HG02870 (cell line): ENCODE data around the gene HOXA13.

Experiments
- ATAC-seq: cut with Tn5 transposase; IDR thresholded peaks from one replicate; pipeline ENCODE4 v1.9.1; 2021; ENCODE audit warnings: mild to moderate bottlenecking, moderate library complexity; ENCODE audit not compliant: unreplicated experiment

Gene HOXA13

DNA sequence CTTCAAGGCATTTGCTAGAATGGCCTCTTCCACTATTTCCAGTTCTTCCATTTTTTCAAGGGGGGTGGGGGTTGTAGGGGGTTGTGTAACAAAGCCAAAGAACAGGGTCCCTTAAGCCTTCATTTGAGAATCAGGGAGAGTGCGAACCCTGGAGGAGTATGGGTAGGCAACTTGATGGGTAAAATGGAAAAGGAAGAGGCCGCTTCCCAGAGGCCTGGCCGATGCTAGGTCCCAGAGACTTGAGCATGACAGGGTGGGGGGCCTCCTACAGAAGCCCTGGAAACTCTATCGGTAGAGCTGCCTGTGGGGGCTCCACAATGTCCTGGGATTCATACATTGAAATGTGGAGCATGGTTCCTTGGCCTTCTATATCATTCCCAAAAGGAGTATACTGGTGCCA lies 9.1 kb upstream of the HOXA13 start:
- no peak for ATAC-seq

DNA sequence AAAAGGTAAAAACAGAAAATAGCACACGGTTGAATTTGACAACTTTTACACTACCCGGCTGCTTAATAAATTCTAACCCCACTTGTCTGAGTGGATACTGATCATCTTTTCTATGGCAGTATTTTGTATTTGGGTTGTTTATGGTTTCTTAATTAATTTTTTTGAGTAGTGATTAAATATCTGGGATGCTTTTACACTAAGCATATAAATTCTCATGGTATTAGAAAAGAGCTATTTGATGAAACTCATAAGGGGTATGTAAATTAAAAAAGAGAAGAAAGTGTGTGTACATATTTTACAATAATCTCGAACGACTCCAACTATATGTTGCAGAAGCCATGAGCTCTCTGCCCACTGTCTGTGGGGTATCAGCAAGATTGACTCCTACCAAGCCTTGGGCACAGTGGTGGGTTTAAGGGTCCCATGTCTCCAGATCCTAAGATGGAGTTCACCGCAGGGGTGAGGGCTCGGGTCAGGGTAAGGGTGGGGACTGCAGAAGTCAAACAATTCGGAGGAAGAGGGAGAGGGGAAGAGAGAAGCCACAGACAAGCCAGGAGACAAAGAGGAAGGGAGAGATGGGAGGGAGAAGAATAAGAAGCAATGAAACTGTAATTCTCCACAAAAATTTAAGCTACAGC lies 7.6 kb upstream of the HOXA13 start:
- no peak for ATAC-seq

DNA sequence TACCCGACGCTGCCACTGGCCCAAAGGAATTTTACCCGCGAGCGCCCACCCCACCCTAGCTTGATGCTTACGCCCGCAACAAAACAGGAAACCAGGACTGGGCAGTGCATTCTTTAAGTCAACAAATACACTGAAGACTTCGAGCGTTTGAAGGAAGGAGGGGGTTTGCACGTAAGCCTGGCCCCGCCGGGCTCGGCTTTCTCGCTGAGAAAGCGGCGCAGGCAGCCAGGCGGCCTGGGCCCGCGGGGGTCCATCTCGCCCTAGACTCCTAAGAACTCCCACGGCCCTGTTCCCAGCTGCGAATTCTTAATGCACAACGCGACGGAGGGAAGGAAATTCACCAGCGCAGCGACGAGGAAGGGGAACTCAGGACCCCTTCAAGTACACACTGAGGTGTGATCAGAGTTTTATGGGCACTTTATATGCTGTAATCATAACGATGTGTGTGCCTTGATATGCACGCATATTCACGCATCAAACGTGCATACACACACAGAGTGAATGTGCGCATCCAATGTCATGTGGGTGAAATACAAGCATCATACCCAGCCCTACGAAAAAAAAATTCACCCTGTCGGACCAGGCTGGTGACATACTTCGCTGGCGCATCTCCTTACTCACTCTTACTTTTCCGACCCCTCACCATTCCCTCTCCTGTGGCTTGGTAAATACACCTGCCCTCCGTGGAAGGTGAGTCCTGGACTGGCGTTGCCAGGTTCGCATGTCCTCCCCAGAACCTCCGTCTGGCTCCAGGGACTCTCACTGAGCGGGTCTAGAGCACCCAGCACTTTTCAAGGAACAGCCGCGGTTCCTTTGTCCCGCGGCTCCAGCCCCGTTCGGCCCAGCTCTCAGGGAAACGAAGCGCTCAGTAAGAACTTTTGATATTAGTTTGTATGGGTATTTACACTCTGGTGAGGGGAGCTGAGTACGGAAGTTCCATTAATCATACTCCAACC lies 5.7 kb upstream of the HOXA13 start:
- no peak for ATAC-seq

DNA sequence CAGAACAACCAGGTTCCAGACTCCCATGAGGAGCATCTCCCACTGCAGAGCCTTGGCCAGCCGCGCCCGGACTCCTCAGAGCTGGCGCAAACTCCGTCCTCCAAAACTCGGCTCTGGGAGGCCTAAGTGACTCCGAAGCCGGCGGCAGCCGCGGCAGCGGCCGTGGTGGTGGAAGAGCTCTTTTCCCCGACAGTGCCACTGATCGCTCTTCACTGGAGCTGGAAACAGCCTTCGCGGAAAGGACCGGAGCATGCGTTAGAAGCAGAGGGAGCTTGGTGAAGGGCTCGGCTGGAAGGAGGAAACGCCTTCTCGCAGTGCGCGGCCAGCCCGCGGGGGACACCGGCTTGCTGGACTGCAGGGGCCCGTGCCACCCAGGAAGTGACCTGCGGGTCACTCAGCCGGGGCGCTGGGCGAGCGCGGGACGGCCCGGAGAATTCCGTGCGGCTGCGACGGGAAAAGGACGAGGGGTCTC lies 5.0 kb upstream of the HOXA13 start:
- no peak for ATAC-seq

DNA sequence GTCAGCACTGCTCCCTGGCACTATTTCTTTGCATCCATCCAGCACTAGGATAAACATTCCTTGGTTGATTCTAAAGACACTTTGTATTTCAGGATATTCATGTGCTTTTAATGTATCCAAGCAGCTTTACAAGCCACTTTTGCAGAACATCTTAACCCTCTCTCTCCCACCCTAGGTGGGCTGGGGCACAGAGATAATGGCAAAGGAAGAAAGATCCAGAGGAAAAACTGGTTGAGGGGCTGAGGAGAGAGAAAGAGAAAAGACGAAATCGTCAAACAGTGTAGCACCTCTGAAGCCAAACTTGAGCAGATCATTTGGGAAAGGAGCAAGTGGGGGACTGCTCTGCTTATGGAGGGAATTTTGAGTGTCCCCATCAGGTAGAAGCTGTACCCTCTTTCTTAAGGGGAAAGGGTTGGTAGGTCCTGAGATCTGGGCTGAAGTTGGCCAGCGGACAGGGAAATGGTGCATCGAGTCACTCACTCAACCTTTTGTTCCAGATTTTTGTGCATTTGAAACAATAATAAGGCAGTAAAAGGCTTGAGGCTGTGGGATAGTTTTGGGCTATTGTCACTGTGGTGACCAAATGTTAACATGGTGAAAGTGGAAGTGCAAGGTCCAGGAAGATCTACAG lies 4.2 kb upstream of the HOXA13 start:
- no peak for ATAC-seq

DNA sequence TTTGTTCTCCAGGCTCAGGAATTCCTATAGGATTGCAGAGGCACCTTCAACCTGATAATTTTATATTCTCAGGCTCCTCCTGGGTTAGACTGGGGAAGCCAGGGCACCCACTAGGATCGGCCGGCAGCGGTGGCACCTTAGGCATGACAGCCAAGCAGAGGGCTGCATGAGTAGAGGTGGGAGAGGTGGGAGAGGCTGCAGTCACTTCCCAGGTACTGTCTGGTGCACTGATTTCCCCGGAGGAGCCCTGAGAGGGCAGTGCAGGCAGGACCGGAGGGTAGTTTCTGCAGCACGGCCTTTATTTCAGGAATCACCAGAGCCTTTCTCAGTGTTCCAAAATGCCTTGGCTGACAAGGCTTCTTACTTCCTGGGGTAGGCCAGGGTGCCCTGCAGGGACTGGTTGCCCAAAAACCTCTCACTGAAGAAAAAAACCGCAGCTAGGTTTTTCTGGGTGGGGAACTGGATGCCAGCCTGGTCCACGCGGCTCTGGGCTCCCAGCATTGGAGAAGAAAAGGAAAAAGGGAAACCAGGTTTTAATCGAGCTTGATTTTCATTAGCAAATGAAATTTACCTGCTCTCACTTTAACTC lies 3.6 kb upstream of the HOXA13 start:
- no peak for ATAC-seq

DNA sequence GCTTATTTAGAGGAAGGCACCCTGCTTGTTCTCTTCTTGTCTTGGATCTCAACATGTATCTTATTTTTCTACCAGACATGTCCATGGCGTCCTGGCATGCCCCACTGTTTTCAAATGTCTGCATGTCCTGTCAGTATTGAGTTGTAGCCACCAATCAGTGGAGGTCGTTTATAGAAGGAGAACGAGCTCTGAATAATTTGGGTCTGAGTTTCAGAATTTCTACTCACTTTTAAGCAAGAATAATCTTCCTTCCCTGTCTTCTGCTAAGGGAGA lies 2.9 kb upstream of the HOXA13 start:
- ATAC-seq: no peak

DNA sequence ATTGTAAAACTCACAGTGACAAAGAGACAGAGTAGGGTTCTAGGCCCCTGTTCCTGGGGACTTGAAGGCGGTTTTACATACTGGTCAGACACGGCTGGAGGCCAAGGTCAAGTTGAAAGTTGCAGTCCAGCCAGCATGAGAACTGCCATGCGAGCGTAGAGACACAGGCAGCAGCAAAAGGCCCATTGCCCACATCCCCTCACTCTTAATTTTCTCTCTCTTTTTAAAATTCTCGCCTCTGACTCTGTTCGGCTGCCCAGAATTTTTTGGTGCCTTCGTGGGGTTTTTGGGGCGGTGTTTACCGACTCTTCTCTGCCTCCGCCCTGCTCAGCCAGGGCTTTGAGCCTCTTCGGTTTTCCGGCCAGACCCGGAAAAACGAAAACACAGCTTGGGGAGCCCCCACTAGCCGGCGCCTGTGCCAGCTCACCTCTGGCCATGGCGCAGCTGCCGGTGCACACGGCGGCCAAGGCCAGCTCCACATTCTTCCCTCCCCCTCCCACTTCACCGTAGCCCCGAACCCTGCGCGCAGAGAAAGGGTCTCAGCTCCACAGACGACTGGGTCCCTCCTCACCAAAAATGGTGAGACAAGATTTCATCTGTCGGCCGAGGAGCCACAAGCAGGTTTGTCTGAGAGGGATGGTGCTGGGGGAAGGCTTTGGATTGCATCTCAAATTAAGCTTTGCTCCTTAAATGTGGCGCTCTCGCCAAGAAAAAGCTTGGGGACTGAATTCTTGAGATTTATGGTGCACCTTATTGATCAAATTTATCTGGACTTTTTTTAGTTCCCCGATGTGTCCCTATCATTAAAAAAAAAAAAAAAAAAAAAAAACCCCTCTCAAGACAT lies 2.3 kb upstream of the HOXA13 start:
- ATAC-seq: no peak

DNA sequence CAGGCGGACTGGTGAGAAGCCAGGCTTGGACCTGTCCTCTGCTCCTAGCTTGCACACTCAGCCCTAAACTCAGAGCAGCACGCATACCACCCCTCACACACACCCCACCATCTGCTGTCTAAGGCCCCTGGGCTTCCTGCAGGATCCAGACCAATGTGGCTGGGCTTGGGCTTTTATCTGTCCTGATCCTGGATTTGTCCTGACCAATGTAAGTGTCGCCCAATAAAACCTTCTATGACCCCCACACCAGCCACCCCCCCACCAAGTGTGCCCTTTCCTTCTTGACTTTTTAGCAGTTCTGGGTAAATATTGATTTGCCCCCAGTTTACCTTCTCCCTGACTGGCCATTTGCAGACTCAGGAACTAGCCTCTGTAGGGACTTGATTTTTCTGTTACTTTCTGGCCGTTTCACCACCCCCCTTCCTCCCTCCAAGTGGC lies 1.7 kb upstream of the HOXA13 start:
- no peak for ATAC-seq

DNA sequence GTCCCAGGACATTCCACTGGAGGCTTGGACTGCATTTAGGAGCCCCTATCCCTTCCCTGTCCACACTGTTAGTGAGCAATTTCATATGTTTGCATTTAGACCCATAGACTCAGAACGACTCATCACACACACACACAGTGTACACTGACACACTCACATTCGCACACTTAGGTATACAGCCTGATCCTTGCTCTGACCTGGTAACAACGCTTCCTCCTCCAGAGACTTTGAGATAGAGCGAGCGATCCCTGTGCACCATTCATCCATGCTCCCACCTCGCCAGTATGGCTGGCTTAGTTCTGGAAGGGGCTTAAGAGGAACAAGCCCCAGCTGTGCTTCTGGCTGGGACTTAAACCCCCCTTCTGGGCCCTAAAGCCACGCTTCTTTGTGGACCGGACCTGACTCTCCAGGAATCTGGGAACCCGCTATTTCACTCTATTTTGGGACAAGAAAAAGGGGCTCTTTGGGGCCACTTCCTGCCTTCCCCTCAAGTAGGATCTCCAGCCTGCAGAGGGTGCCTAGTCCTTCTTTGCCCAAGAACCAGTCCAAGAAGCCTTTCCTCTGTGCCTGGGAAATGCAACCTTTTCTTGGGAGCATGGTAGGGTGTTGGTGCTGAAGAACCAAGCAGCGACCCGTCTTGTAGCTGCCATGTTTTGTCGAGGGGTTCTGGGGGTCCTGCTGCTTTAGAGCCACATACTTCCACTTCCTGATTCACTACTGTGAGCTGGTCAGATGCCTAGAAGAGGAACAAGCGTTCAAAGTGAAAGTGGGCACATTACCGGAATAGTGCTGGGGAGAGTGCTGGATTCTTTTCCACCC lies 1.1 kb upstream of the HOXA13 start:
- no peak for ATAC-seq

DNA sequence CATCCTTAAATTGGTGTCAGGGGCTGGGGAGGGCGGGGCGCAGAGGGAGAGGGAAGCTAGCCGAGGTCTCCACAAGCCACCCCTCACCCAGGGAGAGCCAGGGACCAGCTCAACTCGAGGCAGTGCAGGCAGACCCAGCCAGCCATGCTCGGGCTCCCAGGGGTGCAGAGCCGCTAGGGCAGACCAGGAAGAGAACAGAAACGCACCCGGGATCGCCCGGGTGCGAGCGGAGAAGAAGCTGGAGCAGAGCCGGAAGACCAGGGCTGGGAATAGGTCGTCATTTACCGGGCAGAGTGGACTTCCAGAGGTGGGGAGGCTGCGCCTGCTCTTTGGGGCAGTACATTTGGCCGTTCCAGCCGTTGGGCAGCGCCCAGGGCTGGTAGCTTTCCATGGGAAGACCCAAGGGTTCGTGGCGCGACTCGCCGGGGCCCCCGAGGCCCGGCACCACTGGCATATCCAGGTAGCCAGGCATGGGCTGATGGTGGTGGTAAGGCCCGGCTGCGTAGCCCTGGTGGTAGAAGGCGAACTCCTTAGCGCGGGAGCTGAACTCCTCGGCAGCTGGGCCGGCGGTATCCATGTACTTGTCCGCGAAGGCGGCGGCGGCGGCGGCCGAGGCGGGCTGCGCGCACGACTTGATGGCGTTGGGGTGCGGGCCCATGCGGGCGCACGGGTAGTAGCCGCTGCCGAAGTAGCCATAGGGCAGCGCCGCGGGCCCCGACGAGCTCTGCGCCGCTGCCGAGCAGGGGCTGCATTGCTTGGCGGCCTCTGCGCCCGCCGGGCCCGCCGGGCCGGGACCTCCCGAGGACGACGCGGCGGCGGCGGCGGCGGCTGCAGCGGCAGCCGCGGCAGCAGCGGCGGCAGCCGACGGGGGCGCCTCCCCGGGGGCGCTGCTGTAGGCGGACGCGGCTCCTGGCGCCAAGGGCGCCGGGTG lies 755 bp downstream of the HOXA13 start:
- ATAC-seq: no peak

DNA sequence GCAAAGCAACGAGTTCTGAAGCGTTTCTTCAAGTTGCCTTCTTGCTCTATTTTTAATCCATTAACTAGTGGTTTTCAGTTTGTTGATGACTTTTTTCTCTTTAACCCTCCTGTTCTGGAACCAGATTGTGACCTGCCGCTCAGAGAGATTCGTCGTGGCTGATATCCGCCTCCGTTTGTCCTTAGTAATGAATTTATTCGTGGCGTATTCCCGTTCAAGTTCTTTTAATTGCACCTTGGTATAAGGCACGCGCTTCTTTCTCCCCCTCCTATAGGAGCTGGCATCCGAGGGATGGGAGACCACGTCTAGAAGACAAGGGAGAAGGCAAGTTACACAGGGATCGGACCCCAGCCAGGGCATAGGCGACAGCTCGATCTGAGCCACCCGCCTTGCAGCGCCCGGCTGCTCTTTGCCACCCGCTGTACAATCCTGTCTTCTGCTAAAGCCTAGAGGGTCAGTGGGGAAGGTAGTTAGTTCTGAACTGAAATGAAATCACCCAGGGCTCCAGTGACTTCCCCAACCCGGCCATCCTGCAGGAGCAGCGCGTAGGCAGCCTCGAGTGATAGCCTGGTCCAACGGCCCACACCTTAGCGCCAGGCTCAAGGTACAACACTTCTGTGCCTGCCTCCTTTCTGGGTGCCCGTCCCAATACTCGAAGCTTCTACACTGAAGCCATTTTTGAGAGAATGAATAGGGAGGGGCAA lies 1.6 kb downstream of the HOXA13 start:
- ATAC-seq: no peak

DNA sequence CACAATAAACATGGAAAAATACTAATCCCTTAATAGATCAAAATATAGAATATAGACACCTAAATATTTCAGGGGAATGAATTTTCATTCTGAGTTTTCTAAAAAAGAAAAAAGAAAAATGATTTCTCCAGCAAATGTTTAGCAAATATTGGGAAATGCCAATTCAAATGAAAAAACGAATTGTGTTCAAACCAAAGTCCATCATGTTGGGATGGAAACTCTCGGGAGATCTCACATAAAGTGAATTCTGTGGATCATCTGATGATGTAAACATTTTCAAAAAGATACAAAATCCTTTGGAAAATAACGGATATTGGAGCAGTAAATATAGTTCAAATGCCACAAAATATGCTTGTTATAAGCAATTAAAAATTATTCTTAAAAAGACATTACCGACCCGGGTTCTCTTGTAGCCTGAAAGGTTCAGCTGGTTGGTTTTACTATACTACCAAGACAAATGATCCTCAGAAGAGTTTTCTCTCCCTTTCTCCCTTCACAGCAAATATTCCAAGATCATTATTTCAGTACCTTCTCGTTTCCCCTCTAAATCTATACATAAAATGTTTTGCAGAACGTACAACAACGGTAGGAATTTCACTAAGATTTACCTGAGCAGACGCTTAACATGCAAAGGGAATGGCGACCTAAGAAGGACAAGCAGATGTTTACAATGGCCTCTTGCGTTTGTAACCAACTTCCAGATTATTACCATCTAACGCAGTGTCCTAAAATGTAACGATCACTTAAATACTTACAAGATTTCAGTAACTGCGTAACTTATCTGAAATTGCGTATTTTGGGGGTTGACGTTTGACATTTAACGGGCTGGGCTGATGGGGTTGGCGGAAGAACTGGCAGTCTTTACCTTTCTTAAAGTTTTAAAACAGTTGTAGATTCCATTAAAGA lies 2.5 kb downstream of the HOXA13 start:
- no peak for ATAC-seq

DNA sequence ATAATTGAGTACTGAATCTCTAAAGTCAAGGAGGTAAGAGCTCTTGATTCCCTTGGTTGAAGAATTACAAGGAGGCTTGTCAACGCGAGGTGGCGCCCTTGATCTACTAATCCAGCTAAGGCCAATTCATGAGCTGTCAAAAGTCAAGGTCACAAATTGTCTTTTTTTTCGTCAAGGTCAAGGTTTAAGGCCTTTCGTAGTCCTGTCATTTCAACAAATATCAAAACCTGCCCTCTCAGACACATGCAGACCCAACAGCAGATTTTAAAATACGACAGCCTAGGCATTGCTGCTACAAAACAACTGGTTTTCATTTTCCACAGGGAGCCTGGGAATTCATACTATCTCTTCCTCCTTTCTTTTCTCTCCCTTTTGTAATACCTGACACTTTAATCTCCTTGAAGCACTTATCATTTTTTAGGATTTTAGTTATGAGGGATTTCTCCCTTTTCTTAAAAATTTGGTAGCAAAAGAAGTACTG lies 3.6 kb downstream of the HOXA13 start:
- ATAC-seq: no peak

DNA sequence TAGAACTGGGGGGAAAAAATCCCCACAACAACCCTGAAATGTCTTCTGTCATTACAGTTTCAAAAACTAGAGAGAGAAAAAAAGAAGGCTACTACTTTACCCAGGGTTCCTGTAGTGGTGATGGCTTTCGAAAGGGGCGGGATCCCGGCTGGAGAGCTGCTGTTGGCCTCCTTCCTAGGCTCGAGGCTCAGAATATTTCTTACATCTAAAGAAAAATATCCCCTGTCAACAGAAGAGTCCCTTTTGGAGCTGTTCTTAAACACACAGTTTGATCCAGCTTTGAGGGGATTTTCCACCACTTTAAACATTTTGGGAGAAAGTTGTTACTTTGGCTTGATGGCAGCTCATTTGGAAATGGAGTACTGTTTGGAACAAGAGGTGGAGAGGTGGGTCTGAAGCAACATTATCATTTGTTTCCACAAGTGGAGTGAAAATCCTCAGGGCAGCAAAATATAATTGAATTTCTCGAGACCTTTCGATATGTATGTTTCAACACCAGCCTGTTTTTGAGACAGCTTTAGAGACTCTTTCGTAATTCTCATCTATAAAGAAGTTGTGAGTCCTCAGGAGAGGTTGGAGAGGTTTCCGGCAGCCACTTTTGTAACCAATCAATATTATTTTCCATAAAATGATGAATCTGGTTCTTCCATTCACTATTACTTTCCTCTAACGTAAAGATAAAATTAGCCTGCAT lies 5.1 kb downstream of the HOXA13 start:
- ATAC-seq: no peak

DNA sequence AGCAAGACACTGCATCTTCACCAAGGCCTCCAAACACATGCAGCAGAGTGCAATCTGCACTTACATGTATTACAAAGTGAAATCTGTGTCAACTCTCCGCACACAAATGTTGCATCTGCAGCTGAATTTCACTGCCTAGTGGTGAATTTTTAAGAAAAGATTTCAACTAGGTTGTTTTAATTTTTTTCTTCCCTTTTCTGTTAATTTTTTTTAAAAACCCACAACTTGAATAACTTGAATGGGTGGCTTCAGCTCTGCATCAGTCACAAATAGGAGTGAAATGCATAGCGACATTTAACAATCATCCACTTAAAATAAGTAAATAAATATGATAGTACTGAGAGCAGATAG lies 5.9 kb downstream of the HOXA13 start:
- no peak for ATAC-seq
